ENCODE measurements around the gene PNPO. TPM values are rescaled to one million over a fixed set of nuclear protein-coding genes. Genes with fewer than 3 reads are reported as not detected.

PNPO gene
- total and polyA plus RNA-seq, 2 of the 13 experiments (the other 11 are each of a cell fraction or from before 2014, with no cell fraction given), result 47.9 to 63.3 TPM

- no peak for TF ChIP-seq GMEB2 (CRISPR knock-in tag; IDR thresholded peaks at IDR 0.05; ENCODE audit: low read depth)
- TF ChIP-seq NAIF1 (CRISPR knock-in tag; IDR thresholded peaks at IDR 0.05; ENCODE audit: borderline replicate concordance), result no peak
- TF ChIP-seq ZNF180 (CRISPR knock-in tag; IDR thresholded peaks at IDR 0.05; ENCODE audit: borderline replicate concordance, low read depth), result no peak
- TF ChIP-seq HIC2 (CRISPR knock-in tag; IDR thresholded peaks at IDR 0.05; ENCODE audit: low read depth), result peak; percentile 63; the same call in 1 of the 2 replicates
- no peak for TF ChIP-seq ISX (CRISPR knock-in tag; conservative IDR thresholded peaks at IDR 0.05)
- peak; percentile 43; the same call in 1 of the 2 replicates for TF ChIP-seq KDM2A (CRISPR knock-in tag; IDR thresholded peaks at IDR 0.05; ENCODE audit: borderline replicate concordance, low read depth)
- TF ChIP-seq ZNF329 (CRISPR knock-in tag; IDR thresholded peaks at IDR 0.05; ENCODE audit: low read depth), result no peak
- no peak for TF ChIP-seq E2F5 (CRISPR knock-in tag; conservative IDR thresholded peaks at IDR 0.05)
- TF ChIP-seq, protein P1, sequence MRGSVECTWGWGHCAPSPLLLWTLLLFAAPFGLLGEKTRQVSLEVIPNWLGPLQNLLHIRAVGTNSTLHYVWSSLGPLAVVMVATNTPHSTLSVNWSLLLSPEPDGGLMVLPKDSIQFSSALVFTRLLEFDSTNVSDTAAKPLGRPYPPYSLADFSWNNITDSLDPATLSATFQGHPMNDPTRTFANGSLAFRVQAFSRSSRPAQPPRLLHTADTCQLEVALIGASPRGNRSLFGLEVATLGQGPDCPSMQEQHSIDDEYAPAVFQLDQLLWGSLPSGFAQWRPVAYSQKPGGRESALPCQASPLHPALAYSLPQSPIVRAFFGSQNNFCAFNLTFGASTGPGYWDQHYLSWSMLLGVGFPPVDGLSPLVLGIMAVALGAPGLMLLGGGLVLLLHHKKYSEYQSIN (CRISPR knock-in tag; IDR thresholded peaks at IDR 0.05; ENCODE audit: borderline replicate concordance), result no peak
- no peak for TF ChIP-seq ZNF703 (CRISPR knock-in tag; IDR thresholded peaks at IDR 0.05; ENCODE audit: borderline replicate concordance)
- TF ChIP-seq ERF (CRISPR knock-in tag; IDR thresholded peaks at IDR 0.05), result peak; percentile 92; the same call in 1 of the 2 replicates
- no peak for TF ChIP-seq ZNF878 (CRISPR knock-in tag; IDR thresholded peaks at IDR 0.05)
- TF ChIP-seq SUZ12 (IDR thresholded peaks at IDR 0.05; ENCODE audit: low read depth, low read length), result no peak
- TF ChIP-seq, protein P2, sequence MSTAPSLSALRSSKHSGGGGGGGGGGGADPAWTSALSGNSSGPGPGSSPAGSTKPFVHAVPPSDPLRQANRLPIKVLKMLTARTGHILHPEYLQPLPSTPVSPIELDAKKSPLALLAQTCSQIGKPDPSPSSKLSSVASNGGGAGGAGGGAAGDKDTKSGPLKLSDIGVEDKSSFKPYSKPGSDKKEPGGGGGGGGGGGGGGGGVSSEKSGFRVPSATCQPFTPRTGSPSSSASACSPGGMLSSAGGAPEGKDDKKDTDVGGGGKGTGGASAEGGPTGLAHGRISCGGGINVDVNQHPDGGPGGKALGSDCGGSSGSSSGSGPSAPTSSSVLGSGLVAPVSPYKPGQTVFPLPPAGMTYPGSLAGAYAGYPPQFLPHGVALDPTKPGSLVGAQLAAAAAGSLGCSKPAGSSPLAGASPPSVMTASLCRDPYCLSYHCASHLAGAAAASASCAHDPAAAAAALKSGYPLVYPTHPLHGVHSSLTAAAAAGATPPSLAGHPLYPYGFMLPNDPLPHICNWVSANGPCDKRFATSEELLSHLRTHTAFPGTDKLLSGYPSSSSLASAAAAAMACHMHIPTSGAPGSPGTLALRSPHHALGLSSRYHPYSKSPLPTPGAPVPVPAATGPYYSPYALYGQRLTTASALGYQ (CRISPR knock-in tag; IDR thresholded peaks at IDR 0.05), result peak; percentile 62; the same call in 1 of the 2 replicates
- TF ChIP-seq ZFP37 (CRISPR knock-in tag; IDR thresholded peaks at IDR 0.05; ENCODE audit: borderline replicate concordance), result no peak
- TF ChIP-seq GLI4 (CRISPR knock-in tag; IDR thresholded peaks at IDR 0.05; ENCODE audit: borderline replicate concordance), result no peak
- peak; percentile 95 for TF ChIP-seq ARNTL (CRISPR knock-in tag; IDR thresholded peaks at IDR 0.05)
- TF ChIP-seq PAF1 (CRISPR knock-in tag; IDR thresholded peaks at IDR 0.05), result no peak
Observed at GRCh38 chr17:47952171-47953021, 11.0 kb downstream of the PNPO start (continued).
